DMS53 treated with DMSO at 0.1 percent for 48 hours (cell line): ENCODE data around the gene CDR2L.
A peak's percentile ranks its signal among the peaks of the same experiment; 100 is the strongest.
"Not testable (repeated sequence)": the region's sequence is repeated elsewhere in the genome, so short reads cannot be mapped to it uniquely, and the experiment has no call there.

Experiments used
- DNase-seq: peaks from one replicate; lab custom pipeline; 2025; ENCODE audit not compliant: unreplicated experiment; lab: John Stamatoyannopoulos, UW

The CDR2L gene

GRCh38 chr17:74981318-74981978 is 6.0 kb upstream of the CDR2L start:
- no peak for DNase-seq

GRCh38 chr17:74981979-74982662 is 5.3 kb upstream of the CDR2L start:
- DNase-seq, result peak; percentile 77

- DNase-seq, result peak; percentile 59
Measured at GRCh38 chr17:74982663-74983313, 4.6 kb upstream of the CDR2L start.

DNA sequence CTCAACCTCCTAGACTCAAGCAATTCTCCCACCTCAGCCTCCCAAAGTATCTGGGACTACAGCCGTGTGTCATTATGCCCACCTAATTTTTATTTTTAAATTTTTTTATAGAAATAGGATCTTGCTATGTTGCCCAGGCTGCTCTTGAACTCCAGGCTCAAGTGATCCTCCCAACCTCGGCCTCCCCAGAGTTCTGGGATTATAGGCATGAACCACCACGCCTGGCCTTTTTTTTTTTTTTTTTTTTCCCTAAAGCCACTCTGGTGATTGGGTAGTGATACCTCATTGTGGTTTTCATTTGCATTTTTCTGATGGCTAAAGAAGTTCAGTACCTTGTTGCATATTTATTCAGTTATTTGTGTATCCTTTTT is 1.2 kb upstream of the CDR2L start:
- no peak for DNase-seq

DNA sequence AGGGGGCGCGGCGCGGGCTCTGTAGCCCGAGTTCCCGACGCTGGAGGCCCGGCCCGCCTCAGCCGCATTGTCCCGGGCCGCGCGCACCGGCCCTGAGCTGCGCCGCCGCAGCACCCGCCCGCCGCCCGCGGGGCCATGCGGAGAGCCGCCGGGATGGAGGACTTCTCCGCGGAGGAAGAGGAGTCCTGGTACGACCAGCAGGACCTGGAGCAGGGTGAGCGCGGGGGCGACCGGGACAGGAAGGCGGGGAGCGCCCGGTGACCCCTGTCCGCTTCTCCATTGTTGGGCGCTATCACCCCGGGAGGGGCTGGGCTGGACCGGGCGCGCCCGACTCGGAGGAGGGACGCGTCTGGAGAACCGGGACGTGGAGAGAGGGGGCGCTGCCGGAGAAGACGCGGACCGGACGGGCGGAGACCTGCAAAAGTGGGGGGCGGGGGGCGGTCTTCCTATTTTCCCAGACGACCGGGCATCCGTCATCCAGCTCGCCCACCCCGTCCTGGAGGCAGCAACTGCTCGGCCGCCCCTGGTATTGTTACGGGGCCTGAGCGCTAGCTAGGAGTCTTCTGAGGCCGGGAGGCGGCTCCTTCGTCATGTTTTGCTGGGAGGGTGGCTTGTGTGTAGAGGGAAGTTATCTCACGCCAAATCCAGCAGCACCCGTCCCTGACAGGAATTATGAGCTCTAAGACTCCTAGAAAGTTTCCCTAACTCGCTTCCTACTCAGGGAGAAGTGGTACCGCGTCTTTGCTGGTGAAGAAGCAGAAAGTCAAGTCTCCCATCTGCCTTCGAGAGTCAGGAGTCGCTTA is 678 bp downstream of the CDR2L start:
- no peak for DNase-seq

DNA sequence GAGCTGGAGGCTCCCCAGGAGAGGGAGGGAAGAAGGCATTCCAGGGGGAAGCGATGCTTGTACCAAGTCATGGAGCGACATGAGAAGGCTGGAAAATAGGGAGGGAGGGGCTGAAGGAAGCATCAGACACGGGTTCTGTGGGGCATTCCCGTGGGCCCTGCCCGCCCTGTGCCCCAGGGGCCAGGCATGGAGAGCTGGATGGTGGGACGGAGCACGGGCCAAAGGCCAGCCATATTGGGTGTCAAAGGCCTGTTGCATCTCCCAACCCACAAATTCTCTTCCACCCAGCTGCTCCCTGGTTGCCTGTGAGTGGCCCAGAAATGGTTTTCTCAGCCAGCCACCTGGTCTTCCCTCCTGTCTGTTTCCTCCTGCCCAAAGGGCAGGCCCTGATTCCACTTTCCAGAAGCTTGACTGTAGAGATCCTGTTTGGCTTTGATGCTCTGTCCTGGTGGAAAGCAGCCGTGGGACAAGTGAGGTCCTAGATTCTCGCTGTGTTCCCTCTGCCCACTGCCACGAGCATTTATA is 3.2 kb downstream of the CDR2L start:
- no peak for DNase-seq

DNA sequence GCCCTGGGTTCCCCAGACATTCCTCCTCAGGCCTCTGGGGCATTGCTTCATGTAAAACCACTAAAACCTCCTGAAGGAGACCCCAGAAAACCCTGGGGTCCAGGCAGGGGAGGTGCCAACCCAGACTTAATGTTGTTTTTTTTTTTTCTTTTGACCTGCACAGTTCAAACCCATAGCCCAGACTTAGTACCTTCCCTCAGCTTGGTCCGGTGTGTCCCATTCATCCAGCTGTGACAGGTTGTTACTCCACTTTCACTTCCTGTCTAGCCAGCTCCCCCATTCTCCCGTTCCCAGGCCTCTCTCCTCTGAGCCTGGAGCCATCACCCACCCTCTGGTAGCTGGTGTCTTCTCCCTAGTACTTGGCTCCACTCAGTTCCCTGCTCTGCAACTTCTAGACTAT is 4.8 kb downstream of the CDR2L start:
- no peak for DNase-seq

DNA sequence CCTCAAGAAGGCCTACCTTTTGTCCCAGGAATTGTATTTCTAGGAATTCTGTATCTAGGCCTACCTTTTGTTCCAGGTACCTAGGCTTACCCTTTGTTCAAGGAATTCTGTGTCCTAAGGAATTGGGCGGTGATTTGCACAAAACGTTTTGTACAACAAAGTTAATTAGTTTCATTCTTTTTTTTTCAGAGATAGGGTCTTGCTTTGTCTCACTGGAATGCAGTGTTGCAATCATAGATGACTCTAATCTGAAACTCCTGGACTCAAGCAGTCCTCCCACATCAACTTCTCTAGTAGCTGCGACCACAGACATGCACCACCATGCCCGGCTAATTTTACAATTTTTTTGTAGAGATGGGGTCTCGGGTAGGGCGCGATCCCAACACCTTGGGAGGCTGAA is 7.0 kb downstream of the CDR2L start:
- no peak for DNase-seq

GRCh38 chr17:74995847-74996246 is 8.4 kb downstream of the CDR2L start:
- no peak for DNase-seq

DNA sequence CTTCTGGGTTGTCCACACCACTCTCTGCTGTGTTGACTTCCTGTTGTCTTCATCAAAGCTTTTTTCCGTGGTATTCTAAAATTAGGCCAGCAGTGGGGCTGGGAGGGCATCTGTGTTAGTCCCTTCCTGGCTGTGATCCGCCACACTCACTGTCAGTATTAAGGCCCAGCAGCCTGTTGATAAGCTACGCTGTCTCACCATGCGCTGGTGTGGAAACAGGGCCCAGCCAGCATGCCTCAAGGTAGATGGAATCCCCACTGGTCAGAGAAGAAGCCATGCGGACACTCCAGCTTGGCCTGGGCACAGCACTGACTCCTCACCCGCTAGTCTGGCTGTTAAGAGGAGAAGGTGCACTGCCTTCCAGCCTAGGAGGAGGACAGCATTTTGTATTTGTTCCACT is 11.4 kb downstream of the CDR2L start:
- DNase-seq, result no peak

GRCh38 chr17:74999523-74999922 is 12.1 kb downstream of the CDR2L start:
- no peak for DNase-seq

DNA sequence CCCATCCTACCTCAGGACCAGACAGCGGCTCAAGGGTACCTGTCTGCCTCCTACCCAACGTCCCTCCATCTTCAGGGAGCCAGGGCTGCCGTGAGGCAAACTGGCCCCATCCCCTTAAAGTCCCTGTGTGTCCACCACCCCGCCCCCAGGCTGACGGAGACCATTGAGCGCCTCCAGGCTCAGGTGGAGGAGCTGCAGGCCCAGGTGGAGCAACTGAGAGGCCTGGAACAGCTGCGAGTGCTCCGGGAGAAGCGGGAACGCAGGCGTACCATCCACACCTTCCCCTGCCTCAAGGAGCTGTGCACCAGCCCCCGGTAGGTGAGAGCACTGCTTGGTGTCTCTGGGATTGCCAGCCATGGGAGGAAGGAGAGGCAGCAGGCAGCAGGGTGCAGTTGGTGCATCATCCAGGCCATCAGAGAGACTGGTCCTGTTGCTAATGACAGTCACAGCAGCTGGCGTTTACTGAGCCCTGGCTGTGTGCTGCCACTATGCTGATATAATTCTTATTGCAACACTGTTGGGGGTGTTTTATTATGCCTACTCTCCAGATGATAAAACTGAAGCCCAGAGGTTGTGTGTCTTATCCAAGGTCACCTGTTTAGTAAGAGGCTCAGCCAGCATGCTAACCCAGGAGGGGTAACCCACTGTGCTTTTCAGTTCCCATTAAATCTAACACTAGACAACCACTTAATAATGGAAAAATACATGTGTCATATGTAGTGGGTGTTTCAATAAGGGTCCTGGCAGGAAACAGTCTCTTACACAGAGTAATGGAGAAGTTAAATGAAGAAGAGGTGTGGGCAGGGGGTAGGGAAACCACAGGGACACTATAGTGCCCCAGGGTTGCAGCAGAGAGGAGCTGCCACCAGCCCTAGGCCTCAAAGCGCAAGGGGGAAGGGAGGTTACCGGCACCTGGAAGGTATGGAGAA is 14.7 kb downstream of the CDR2L start:
- no peak for DNase-seq

DNA sequence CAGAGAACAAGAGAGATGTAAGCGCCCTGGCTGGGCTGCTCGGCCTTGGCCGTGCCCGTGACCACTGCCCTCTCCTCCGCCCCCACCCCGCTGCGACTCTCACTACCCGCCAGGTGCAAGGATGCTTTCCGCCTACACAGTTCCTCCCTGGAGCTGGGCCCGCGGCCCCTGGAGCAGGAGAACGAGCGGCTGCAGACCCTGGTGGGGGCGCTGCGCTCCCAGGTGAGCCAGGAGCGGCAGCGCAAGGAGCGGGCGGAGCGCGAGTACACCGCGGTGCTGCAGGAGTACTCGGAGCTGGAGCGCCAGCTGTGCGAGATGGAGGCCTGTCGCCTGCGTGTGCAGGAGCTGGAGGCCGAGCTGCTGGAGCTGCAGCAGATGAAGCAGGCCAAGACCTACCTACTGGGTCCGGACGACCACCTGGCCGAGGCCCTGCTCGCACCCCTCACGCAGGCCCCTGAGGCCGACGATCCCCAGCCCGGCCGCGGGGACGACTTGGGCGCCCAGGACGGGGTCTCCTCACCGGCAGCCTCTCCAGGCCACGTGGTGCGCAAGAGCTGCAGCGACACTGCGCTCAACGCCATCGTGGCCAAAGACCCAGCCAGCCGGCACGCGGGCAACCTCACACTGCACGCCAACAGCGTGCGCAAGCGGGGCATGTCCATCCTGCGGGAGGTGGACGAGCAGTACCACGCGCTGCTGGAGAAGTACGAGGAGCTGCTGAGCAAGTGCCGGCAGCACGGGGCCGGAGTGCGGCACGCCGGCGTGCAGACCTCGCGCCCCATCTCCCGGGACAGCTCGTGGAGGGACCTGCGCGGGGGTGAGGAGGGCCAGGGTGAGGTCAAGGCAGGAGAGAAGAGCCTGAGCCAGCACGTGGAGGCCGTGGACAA is 15.9 kb downstream of the CDR2L start:
- no peak for DNase-seq

DNA sequence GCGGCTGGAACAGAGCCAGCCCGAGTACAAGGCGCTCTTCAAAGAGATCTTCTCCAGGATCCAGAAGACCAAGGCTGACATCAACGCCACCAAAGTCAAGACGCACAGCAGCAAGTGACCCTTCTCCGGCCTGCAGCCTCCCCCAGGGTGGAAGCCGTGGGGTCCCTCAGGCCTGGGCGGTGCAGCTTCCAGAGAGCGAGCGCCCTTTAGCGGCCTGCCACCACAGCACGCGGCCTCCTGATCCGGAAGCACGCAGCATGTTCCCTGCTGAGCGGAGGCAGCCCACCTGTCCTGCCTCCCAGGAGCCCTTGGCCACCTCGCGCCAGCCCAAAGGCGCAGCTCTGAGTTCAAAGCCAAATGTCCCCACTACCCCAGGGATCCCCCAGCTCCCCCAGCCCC is 16.5 kb downstream of the CDR2L start:
- no peak for DNase-seq

DNA sequence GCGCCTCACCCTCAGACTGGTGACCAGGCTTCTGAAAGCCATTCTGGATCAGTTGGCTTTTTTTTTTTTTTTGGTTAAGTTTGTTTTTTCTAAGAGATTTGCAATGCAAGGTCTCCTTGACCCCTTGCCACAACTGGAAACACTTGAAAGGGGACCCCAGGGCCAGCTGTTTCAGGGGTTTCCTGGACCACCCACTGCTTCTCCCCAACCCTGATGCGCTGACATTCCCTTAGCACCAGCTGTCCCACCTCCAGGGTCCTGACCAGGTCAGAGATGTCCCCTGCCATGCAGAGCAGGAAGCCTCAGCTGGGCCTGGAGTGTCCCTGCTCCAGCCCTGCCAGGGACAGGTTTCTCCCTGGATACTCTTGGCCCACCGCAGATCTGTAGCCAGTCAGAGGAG is 16.9 kb downstream of the CDR2L start:
- no peak for DNase-seq

DNA sequence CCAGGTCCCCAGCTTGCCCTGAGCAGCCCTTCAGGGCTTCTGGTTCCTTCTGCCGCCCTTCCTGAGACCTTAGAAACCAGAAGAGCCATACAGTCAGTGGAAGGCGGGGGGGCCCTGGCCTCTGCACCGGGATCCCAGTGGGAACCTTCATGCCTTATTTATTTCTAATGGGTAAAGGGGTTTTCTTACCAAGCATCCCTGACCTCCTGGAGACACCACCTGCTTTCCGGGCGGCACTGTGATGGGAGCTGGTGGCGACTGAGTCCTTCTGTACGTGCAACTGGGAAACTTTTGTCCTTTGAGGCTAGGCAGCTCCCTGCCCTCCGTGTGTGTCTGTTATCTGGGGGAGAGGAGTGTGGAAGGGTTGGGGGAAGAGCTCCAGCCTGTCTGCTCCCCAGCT is 17.9 kb downstream of the CDR2L start:
- no peak for DNase-seq

GRCh38 chr17:75006084-75006483 is 18.7 kb downstream of the CDR2L start:
- DNase-seq, result not testable (repeated sequence)

DNA sequence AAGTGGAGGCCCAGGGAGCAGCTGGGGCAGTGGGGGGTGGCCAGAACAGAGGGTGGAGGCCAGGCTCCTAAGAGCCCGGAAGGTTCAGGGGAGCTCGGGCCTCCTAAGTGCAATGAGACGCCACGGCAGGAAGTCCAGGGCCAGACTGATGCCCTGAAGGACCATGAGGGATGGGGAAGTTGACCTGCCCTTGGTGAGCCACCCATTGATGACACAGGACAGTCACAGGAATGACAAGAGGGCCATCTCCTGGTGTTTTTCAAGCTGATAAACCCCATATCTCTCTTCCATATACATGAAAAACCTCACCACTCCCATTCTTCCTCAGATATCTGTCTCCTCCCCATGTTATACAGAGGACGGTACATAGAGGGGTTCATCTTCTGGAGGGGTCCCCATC is 19.2 kb downstream of the CDR2L start:
- DNase-seq, result no peak

DNA sequence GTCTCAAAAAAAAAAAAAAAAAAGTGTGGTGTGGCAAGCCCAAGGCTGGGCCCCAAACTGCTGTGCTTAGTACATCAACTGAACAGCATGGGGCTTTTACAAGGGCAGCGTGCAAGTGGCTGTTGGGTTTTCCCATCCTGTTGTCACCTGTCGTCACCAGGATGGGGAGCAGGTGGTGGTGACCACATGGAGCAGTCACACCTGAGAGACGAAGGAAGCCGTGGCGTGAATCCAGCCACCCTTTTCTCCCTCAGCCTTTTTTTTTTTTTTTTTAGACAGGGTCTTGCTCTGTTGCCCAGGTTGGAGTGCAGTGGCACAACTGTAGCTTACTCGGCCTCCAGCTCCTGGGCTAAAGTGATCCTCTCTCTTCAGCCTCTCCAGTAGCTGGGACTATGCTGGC is 20.9 kb downstream of the CDR2L start:
- DNase-seq, result peak; percentile 31
